Limb (tissue), 2 donors: ENCODE data around the gene ELFN1.

Experiments
- DNase-seq, 2 donors: peaks; one replicate each; pipeline ENCODE4 v3.0.0-alpha.2; 2016; ENCODE audit errors: extremely low spot score in 2 of 2

ELFN1 gene

DNA sequence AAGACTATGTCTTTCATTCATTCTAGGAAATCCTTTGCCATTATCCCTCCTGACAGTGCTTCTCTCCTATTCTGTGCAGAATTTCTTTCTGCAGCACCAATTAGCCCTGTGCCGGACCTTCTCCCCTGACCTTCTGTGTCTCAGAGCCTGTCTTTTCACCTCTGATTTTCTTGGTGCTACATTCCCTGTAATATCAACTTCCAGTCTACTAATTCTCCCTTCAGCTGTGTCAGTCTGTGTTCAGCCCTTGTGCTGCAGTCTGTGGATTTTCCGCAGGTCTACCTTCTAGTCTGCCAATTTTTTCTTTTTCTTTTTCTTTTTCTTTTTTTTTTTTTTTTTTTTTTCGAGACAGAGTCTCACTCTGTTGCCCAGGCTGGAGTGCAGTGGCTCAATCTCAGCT, 115.8 kb downstream of the ELFN1 start:
- no peak for DNase-seq

DNA sequence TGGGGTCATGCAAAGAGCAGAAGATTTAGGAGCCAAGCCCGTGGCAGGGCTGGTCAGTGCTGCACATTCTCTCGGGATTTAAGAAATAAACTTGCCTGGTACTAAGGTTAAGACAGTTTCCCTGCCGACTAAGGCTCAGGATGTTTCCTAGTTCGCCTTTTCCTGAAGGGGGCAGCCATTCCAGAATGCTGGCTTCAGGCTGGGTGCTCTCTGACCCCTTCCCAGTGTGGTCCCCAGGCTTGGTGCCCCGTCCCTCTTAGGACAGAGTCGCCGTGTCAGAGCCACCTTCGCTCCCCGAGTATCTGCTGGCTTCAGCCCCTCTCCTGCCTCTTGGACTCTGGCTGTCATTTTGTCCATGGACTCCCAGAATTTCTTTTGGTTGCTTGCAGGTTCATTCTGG, 117.2 kb downstream of the ELFN1 start:
- no peak for DNase-seq

DNA sequence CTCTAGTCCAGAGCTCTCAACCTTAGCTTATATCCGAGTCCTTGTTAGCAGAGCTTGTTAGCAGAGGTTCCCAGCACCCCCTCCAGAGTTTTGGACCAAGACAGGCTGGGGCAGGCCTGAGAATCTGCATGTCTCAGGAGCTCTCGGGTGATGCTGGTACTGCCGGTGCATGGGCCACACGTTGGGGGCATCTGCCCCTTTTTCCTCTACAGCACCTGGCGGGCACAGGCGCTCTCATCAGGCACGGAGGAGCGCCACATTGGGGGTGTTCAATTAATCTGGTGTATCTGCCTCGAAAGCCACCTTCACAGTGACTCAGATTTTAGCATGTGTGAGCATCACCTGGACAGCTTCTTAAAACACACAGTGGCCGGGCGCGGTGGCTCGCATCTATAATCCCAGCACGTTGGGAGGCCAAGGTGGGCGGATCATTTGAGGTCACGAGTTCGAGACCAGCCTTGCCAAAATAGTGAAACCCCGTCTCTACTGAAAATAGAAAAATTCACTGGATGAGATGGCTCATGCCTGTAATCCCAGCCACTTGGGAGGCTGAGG, 117.7 kb downstream of the ELFN1 start:
- DNase-seq = no peak

DNA sequence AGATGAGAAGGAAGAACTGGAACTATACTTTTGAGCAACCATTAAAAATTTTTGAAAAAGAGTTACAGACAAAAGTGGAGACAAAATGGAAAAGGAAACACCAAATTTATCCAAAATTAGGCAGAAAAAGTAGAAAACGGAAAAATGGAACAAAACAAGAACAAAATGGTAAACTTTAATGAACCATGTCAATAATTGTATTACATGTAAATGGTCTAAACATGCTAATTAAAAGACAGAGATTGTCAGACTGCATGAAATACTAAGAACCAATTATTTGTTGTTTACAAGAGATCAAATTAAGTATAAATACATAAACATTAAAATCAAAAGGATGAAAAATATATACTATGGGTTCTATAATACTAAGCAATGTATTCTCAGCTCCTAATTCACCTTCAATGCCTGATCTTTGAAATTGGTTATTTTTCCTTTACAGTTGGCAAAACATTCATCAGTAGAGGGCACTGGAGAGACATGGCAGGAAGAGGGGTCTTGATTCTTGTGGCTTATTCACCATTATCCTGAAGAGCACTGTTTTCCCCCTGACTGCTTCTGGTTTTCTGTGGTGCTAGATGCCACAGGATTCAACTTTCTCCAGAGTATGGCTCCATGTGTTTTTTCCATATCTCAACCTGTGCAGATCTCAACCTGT, 124.9 kb downstream of the ELFN1 start:
- DNase-seq = no peak
